RWPE1 (cell line): Measurements from ENCODE around the gene FBH1.

ENCODE experiments used
- CTCF ChIA-PET: fragments of 350-600 bp; sonication (Branson Sonifier 250); formaldehyde crosslinking; extraction: SDS; loops from one replicate; lab custom pipeline; 2021; lab: Yijun Ruan, JAX
- POLR2A ChIA-PET: fragments of 400-600 bp; formaldehyde crosslinking; extraction: SDS; loops from one replicate; lab custom pipeline; 2020; ENCODE audit warnings: antibody characterized with exemption; ENCODE audit not compliant: low non-redundant PET; lab: Yijun Ruan, JAX
- DNase-seq: peaks from one replicate; pipeline ENCODE4 v3.0.0; 2012; ENCODE audit warnings: low spot score
- H3K27ac ChIP-seq: fragments of 450-650 bp; 2 replicates; pipeline ENCODE4 v1.5.1; 2017
- TF ChIP-seq, protein P1 (sequence below): fragments of 450-650 bp; conservative IDR thresholded peaks from 2 replicates; pipeline ENCODE4 v1.5.1; 2017; ENCODE audit warnings: low read depth, mild to moderate bottlenecking

The FBH1 gene

DNA sequence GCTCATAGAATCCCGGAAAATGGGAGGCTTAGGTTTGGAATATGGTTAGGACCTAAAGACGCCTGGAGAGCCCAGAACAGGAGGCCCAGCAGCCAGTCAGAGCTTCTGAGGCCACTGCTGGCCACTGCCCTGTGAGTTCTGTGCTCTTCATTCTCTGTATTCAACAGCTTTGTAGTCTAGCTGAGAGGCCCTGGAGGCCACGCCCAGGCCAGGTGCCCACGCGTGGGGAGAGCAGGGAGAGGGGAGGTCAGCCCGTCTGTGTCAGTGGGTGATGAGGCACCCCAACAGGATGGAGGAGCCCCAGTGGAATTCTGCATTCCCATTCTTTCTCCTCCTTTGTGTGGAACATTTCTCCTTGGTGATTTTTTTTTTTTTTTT lies 58.2 kb downstream of the FBH1 start:
- ChIA-PET CTCF (interaction anchor here (0.6 to 1.1 kb wide), 3 partner anchors 30 to 1184 kb away, joined by 3 to 5 read pairs (median 4); no protein-coding TSS in a partner anchor), POLR2A (no interaction called here)
- TF ChIP-seq, protein P1, sequence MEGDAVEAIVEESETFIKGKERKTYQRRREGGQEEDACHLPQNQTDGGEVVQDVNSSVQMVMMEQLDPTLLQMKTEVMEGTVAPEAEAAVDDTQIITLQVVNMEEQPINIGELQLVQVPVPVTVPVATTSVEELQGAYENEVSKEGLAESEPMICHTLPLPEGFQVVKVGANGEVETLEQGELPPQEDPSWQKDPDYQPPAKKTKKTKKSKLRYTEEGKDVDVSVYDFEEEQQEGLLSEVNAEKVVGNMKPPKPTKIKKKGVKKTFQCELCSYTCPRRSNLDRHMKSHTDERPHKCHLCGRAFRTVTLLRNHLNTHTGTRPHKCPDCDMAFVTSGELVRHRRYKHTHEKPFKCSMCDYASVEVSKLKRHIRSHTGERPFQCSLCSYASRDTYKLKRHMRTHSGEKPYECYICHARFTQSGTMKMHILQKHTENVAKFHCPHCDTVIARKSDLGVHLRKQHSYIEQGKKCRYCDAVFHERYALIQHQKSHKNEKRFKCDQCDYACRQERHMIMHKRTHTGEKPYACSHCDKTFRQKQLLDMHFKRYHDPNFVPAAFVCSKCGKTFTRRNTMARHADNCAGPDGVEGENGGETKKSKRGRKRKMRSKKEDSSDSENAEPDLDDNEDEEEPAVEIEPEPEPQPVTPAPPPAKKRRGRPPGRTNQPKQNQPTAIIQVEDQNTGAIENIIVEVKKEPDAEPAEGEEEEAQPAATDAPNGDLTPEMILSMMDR = no peak
- DNase-seq = no peak
- H3K27ac ChIP-seq = no peak overlapping the region

DNA sequence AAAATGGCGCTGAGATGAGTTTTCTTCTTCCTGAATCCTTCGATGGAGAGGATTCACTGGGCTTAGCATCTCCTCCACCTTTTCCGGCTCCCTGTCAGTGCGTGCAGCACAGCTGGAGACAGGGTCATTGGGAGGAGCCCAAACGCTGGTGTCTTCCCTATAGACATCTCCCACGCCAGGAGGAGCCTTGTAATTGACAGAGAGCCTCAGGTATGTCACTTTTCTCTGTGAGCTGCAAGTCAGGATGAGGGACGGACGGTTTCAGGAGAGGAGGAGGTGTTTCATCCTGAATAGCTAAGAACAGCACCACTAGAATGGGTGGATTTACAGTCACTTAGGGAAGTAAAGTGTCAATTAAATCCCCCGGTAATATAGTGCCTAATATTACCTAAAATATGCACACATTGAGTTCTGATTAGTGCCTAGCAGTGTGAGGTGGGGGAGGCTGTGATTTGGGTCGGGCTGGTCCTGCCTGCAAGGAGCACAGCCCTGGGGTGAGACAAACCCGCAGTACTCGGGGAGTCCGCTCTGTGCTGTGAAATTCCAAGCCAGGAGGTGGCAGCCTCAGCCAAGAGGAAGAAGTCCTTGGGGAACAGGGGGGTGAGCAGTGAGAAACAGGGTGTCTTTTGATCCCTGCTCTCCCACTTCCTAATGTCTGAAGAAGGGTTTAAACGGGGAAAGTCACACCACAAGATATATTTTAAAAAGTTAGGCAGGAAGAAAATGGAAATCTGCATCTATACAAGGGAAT lies 59.1 kb downstream of the FBH1 start:
- POLR2A ChIA-PET = no interaction called here
- TF ChIP-seq, protein P1 = no peak; the same call in 1 of the 2 replicates
- CTCF ChIA-PET = interaction anchor here (0.7 to 1.1 kb wide), 2 partner anchors 29 to 87 kb away, joined by 3 read pairs; no protein-coding TSS in a partner anchor
- H3K27ac ChIP-seq = peak overlapping the region; percentile 95
- peak; percentile 50 for DNase-seq

DNA sequence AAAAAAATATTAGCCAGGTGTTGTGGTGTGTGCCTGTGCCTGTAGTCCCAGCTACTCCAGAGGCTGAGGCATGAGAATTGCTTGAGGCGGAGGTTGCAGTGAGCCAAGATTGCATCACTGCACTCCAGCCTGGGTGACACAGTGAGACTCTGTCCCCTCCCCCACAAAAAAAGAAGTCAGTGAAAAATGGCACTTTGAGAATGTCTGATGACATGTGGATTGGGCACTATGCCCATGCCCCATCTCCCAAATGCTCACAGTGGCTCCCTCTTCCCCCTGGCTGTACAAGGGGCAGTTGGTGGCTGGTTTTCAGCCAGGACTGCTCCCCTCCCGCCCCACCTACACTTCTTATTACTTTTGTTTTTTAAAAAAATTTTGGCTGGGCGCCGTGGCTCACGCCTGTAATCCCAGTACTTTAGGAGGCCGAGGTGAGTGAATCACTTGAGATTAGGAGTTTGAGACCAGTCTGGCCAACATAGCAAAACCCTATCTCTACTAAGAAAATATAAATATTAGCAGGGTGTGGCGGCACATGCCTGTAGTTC lies 61.2 kb downstream of the FBH1 start:
- DNase-seq = no peak
- ChIA-PET CTCF (interaction anchor here (0.7 kb wide), 1 partner anchor 29 kb away, joined by 3 read pairs; no protein-coding TSS in a partner anchor), POLR2A (no interaction called here)
- H3K27ac ChIP-seq = peak overlapping the region; percentile 95
- TF ChIP-seq, protein P1 = no peak

DNA sequence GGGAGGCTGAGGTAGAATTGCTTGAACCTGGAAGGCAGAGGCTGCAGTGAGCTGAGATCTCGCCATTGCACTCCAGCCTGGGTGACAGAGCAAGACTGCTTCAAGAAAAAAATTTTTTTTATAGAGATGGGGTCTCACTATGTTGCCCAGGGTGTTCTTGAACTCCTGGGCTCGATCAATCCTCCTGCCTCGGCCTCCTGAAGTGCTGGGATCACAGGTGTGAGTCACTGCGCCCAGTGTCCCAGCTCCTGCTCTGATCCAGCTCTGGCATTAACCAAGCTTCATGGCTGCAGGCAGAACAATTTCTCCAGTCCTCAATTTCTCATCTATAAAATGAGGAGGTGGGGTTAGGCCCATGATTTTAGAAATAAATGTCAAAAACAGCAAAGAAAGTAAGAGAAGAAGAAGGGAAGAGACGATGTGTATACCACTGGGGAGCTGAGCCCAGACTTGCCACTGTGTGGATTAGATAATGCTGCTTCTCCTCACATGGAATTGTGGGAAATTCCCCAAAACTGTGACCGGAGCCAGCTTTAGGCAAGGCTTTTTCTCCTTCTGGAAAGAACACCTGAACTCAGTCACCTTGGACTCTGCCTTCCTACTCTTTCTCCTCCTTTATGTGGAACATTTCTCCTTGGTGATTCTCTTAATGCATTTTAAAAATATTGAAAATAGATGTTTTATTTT lies 61.8 kb downstream of the FBH1 start:
- ChIA-PET POLR2A (interaction anchor here (0.6 kb wide), 1 partner anchor 99 kb away, joined by 3 read pairs; no protein-coding TSS in a partner anchor), CTCF (interaction anchor here (0.9 kb wide), 1 partner anchor 27 kb away, joined by 3 read pairs; no protein-coding TSS in a partner anchor)
- DNase-seq = no peak
- H3K27ac ChIP-seq = peak overlapping the region; percentile 95
- TF ChIP-seq, protein P1 = no peak

DNA sequence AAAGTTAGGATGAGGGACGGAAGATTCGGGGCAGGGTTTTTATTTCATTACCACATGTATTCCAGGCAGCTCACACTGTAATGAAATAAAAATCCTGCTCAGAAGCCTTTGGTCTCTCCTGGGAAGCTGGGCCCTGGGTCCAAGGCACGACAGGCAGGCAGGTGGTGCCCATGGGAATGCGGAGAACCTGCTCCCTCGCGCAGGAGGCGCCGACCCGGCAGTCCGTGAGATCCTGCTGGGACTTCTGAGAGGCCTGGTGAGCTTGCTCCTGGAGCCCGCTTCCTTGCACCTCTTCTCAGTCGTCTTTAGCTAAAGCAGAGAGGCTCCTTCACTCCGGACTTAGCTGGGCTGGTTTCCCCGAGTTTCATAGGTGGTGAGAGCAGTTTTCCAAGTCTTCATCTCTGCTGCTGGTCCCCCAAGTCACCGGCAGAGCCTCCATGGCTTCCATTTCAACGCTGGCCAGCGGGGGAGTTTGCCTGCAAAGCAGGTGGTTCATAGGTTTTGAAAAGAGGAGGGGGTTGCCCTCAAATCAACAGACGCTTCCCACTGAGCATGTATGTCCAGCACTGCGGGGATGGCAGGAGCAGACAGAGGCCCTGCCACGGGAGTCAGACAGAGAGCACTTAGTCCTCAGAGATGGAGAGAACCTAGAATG lies 62.8 kb downstream of the FBH1 start:
- ChIA-PET POLR2A (interaction anchor here (0.6 kb wide), 1 partner anchor 98 kb away, joined by 3 read pairs; no protein-coding TSS in a partner anchor), CTCF (interaction anchor here (0.9 kb wide), 1 partner anchor 26 kb away, joined by 3 read pairs; no protein-coding TSS in a partner anchor)

More for the DNA sequence above, 62.8 kb downstream of the FBH1 start:
- TF ChIP-seq, protein P1 = no peak
- DNase-seq = no peak
- peak overlapping the region; percentile 95 for H3K27ac ChIP-seq
